SJCRH30 (cell line): ENCODE measurements around the gene FUS. TPM values are rescaled to one million over a fixed set of nuclear protein-coding genes. Genes with fewer than 3 reads are reported as not detected.
"Not testable (repeated sequence)": the region's sequence is repeated elsewhere in the genome, so short reads cannot be mapped to it uniquely, and the experiment has no call there.

Source experiments
- DNase-seq, 2 experiments: peaks; one replicate each; pipeline ENCODE4 v3.0.0-alpha.2; 2015 to 2020
- H3K27ac ChIP-seq: fragments of 250-450 bp; sonication (Bioruptor Pico); 2 replicates; pipeline ENCODE4 v1.5.1; 2020; ENCODE audit warnings: mild to moderate bottlenecking, moderate library complexity
- H3K27me3 ChIP-seq: fragments of 250-450 bp; sonication (Bioruptor Pico); 2 replicates; pipeline ENCODE4 v1.5.1; 2020; ENCODE audit warnings: mild to moderate bottlenecking, moderate library complexity
- H3K36me3 ChIP-seq: fragments of 250-450 bp; sonication (Bioruptor Pico); 2 replicates; pipeline ENCODE4 v1.5.1; 2020; ENCODE audit warnings: mild to moderate bottlenecking, moderate library complexity
- H3K4me1 ChIP-seq: fragments of 250-450 bp; sonication (Bioruptor Pico); 2 replicates; pipeline ENCODE4 v1.5.1; 2020; ENCODE audit warnings: mild to moderate bottlenecking, moderate library complexity
- H3K4me3 ChIP-seq: fragments of 250-450 bp; sonication (Bioruptor Pico); 2 replicates; pipeline ENCODE4 v1.5.1; 2020; ENCODE audit warnings: mild to moderate bottlenecking, moderate library complexity
- H3K9me3 ChIP-seq: fragments of 250-450 bp; sonication (Bioruptor Pico); replicated peaks from 2 replicates; pipeline ENCODE4 v1.5.1; 2020; ENCODE audit warnings: mild to moderate bottlenecking, moderate library complexity
- total RNA-seq: library from RNA; depleted of rRNA; stranded (reverse); fragments of >200 nt; shearing (Covaris generic); gene quantifications from 2 replicates; pipeline ENCODE4 v1.2.3, GENCODE V29; 2014

FUS gene
- total RNA-seq, 1 experiment from 2014 or later = 111 TPM

DNA sequence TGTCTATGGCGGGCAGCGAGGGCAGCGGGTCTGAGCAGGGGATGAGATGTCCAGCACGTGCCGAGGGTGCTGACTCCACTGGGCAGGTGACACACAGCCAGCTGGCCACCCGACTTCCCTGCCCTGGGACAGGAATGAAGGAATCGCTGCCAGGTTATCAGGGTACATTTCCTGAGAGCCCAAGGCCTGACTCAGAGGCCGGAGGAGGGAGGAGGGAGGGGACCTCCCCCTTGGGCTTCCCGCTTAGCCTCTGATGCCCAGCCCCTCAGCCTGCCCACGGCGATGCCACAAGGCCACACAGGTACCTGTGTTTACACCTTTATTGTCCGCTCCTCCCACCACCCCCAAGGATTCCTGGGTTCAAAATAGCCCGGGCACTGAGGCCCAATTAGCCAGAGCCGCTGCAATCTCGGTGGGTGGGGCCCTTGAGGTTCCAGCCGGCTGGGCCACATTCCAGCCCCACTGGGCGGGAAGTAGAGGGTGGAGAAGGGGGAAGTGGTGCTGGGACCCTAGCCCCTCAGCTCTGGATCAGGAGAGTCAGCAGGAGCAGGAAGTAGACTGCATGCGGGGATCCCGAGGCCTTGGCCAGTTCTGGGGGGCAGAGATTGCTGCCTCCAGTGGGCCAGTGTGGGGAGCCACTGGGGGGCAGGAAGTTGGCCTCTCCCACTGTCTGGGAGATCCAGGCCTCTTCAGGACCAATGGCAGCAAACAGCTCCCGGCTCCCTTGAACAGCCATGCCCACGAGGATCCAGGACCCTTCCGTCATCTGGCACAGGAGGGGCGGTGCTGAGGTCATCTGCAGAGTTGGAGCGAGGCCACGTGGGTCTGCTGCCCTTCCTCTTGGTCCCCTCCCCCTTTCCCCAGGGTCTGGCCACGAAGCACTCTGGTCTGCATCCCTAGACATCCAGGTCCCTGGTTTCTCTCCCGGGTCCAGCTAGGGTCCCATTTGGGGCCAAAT is 41.0 kb upstream of the FUS start:
- no peak overlapping the region for H3K27ac ChIP-seq
- no peaks in the 10 kb centered on the region for H3K27me3 ChIP-seq
- H3K4me1 ChIP-seq = peaks cover 4% of the 10 kb centered on the region
- H3K9me3 ChIP-seq = no peaks in the 10 kb centered on the region
- DNase-seq = peak in 1 of 2 experiments; percentile 28
- no peaks in the 10 kb centered on the region for H3K36me3 ChIP-seq
- peak overlapping the region; percentile 8; the same call in 1 of the 2 replicates for H3K4me3 ChIP-seq

DNA sequence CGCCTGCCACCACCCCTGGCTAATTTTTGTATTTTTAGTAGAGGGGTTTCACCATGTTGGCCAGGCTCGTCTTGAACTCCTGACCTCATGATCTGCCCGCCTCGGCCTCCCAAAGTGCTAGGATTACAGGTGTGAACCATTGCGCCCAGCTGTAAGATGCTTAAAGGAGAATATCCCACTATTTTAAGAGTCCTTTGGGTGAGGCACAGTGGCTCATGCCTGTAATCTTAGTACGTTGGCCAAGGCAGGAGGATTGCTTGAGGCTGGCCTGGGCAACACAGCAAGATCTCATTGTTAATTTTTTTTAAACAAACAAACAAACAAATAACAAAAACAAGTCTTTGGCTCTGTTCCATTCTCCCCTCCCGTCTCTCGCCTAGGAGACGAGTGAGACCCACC is 38.9 kb upstream of the FUS start:
- not testable (repeated sequence) for H3K36me3 ChIP-seq, H3K4me1 ChIP-seq, DNase-seq, H3K27ac ChIP-seq, H3K9me3 ChIP-seq, H3K4me3 ChIP-seq, H3K27me3 ChIP-seq

DNA sequence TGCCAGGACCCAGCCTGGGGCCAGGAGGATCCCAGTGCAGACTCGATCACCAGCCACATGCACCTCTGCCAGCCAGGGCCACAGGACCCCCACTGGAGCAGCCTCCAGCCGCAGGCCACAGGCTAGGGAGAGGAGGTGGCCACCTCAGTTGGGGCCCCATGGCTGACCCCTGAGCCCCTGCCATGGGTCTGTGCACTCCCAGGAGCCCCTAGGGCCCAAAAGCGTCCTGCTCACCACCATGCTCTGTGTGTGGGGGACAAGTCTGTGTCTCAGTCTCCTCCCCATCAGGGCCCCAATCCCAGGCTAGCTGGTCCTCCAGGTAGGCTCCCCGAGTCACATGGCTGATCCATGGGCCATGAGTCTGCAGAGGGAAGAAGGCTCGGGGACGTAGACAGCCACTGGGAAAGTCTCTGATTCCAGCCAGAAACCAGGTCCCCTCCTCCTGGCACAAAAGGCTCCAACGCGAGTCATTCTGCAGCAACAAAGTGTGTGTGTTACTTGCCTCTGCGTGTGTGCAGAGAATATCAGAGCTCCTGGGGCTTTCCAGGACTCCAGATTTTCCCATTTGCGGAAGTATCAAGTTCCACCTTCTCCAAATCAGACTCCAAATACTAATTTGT is 38.3 kb upstream of the FUS start:
- DNase-seq = no peak
- Histone ChIP-seq H3K27me3 (no peaks in the 10 kb centered on the region), H3K27ac (no peak overlapping the region), H3K36me3 (no peaks in the 10 kb centered on the region), H3K9me3 (no peaks in the 10 kb centered on the region), H3K4me1 (peaks cover 4% of the 10 kb centered on the region), H3K4me3 (peak overlapping the region; percentile 49)

DNA sequence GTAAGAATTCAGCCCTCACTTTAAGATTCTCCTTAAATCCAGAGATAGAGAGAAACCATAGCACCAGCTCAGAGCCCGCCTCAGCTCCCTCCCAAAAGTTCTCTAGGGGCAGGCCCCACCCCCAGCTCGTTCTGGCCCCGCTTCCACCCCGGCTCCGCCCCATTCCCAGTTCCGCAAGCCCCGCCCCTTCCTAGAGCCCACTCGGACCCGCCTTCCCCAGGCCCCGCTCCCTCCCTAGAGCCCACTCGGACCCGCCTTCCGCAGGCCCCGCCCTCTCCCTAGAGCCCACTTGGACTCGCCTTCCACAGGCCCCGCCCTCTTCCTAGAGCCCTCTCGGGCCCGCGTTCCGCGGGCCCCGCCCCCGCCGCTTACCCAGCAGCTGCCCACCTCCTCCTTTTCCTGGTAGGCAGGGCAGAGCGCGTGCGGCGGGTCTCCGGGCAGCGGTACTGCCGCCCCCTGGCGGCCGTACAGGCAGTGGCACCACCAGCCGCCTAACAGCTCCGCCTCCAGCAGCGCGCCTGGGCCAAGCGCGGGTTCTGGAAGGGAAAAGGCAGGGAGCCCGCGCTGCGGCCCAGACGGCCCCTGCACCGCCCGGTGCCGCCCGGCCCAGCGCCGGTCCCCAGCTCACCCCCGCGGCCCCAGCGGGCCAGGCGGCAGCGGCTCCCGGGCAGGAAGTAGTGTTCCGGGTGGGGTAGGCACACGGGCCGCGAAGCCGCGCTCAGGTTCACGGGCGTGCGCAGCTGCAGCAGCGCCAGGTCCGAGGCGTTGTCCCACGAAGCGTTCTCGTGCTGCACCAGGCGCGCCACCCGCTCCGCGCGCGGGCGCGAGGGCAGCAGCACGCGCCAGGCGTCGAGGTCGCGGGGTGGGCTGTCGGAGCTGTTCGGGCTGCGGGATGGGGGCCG is 37.6 kb upstream of the FUS start:
- no peaks in the 10 kb centered on the region for H3K27me3 ChIP-seq
- no peaks in the 10 kb centered on the region for H3K9me3 ChIP-seq
- peak; percentile 99 for DNase-seq
- peak overlapping the region; percentile 57 for H3K4me3 ChIP-seq
- no peaks in the 10 kb centered on the region for H3K36me3 ChIP-seq
- H3K27ac ChIP-seq = no peak overlapping the region
- H3K4me1 ChIP-seq = peaks cover 4% of the 10 kb centered on the region

DNA sequence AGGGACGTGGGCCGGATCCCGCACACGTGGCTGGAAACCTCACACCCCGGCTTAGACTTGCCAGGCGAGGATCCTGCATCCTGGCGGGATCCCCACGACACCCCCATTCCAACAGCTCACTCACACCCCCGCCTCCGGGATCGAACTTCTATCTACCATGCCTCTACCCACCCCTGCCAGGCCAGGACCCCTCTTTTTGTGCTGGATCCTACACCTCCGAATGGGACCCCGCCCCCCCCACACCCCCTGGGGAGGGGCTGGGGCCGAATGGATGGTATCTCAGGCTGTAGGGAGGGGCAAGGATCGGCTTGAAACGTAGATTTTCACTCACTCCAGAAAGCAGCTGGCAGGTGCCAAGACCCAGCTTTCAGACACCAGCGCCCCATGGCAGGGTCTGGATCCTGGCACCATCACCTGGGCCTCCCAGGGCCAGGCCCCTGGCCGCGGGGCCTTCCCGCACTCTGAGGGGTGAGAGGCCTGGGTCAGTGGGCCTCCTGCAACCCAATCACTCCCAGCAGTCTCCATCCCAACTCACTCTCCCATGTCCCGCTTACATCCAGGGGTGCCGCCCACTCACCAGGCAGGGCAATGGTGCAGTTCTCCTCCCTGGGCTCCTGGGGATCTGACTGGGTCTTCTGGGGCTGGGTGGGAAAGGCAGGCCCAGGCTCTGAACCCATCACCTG is 36.8 kb upstream of the FUS start:
- H3K36me3 ChIP-seq = no peaks in the 10 kb centered on the region
- H3K27me3 ChIP-seq = no peaks in the 10 kb centered on the region
- peak overlapping the region; percentile 57; the same call in 1 of the 2 replicates for H3K4me3 ChIP-seq
- H3K4me1 ChIP-seq = peaks cover 4% of the 10 kb centered on the region
- H3K9me3 ChIP-seq = no peaks in the 10 kb centered on the region
- no peak for DNase-seq
- H3K27ac ChIP-seq = no peak overlapping the region

DNA sequence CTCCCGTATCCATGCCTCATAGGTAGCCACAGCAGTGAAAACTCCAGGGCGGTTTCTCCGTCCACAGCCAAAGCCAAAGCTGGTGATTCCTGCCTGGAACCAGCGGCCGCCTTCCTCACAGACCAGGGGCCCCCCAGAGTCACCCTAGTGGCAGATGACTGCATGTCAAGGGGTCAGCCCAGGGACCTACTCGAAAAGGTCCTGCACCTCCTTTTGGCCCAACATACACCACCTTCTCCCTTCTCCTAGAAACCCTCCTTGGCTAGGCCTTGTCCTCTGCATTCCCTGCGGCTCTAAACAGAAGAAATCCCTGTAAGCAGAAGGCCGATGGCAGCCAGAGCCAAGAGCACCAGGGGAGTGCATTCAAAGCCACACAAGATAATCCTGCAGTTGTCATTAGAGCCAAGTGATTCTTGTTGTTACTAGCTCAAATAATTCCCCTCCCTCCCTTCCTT is 36.2 kb upstream of the FUS start:
- Histone ChIP-seq H3K9me3 (no peaks in the 10 kb centered on the region), H3K4me3 (no peak overlapping the region), H3K27ac (no peak overlapping the region), H3K36me3 (no peaks in the 10 kb centered on the region), H3K4me1 (peaks cover 4% of the 10 kb centered on the region), H3K27me3 (no peaks in the 10 kb centered on the region)
- no peak for DNase-seq

DNA sequence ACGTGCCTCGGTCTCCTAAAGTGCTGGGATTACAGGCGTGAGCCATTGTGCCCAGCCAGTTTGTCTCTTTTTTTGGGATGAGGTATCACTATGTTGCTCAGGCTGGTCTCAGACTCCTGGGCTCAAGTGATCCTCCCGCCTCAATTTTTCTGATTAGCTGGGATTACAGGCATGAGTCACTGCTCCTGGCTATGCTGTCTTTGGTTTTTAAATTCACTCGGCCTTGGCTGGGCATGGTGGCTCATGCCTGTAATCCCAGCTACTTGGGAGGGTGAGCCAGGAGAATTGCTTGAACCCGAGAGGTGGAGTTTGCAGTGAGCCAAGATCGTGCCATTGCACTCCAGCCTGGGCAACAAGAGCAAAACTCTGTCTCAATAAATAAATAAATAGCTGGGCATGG is 35.5 kb upstream of the FUS start:
- not testable (repeated sequence) for H3K4me1 ChIP-seq, H3K4me3 ChIP-seq, H3K36me3 ChIP-seq, H3K9me3 ChIP-seq, DNase-seq, H3K27ac ChIP-seq, H3K27me3 ChIP-seq

DNA sequence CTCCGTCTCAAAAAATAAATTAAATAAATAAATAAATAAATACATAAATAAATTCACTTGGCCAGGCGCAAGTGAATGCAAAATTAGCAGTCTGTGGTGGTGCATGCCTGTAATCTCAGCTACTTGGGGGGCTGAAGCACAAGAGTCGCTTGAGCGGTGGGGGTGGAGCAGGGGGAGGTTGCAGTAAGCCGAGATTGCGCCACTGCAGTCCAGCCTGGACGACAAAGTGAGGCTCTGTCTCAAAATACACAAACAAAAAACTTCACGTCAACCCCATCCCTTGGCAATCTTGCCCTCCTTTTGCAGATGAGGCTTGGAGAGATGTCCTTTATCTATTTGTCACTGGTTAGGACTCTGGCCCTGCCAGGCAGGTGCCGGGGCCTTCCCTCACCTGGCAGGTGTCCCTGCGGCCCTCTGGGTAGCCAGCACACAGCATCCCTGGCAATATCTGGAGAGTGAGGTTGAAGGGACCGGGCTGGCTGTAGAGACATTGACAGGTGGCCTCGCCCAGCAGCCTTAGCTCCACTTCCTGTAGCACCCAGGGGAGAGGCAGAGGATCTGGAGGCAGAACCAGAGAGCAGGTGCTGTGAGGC is 34.4 kb upstream of the FUS start:
- Histone ChIP-seq H3K36me3 (no peaks in the 10 kb centered on the region), H3K9me3 (no peaks in the 10 kb centered on the region), H3K4me3 (no peak overlapping the region), H3K27ac (no peak overlapping the region), H3K27me3 (no peaks in the 10 kb centered on the region), H3K4me1 (peaks cover 4% of the 10 kb centered on the region)
- DNase-seq = no peak

DNA sequence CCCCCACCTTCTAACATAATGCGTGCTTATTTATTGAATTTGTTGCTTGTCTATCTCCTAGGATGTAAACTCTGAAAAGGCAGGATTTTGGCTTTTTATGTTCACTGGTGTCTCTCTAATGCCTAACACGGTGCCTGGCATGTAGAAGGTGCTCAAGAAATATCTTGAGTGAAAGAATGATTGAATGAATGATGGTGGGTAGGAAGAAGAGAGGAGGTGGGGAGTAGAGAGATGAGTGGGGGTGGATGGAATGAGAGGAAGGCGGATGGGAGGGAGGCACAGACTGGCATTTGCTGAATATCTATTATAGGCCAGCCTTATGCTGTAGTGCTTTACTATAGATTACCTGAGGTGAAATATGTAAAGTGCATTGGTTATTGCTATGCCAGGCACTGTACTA is 32.4 kb upstream of the FUS start:
- Histone ChIP-seq H3K36me3 (no peaks in the 10 kb centered on the region), H3K27me3 (no peaks in the 10 kb centered on the region; the same call in 1 of the 2 replicates), H3K4me3 (no peak overlapping the region), H3K4me1 (no peaks in the 10 kb centered on the region), H3K27ac (no peak overlapping the region), H3K9me3 (no peaks in the 10 kb centered on the region)
- DNase-seq = no peak

DNA sequence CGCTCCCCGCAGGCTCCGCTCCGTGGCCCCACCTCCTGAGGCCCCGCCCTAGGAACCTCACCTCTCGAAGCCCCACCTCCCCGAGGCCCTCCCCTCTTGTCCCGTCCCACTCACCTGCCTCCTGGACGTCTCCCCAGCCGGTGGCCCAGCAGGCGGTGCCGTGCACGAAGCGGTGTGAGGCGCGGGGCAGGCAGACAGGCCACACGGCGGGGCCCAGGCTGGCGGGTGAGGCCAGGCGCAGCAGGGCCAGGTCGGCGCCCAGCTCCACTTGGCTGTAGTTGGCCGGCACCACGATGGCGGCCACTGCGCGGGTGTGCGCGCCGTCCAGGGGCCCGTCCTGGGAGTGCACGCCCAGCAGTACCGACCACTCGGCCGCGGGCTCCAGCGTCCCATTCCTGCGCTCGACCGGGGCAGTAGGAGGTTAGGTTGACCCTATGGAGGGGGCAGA is 31.6 kb upstream of the FUS start:
- H3K27ac ChIP-seq = no peak overlapping the region
- no peak overlapping the region for H3K4me3 ChIP-seq
- no peaks in the 10 kb centered on the region for H3K4me1 ChIP-seq
- no peaks in the 10 kb centered on the region for H3K36me3 ChIP-seq
- no peaks in the 10 kb centered on the region for H3K9me3 ChIP-seq
- H3K27me3 ChIP-seq = no peaks in the 10 kb centered on the region; the same call in 1 of the 2 replicates
- DNase-seq = no peak

DNA sequence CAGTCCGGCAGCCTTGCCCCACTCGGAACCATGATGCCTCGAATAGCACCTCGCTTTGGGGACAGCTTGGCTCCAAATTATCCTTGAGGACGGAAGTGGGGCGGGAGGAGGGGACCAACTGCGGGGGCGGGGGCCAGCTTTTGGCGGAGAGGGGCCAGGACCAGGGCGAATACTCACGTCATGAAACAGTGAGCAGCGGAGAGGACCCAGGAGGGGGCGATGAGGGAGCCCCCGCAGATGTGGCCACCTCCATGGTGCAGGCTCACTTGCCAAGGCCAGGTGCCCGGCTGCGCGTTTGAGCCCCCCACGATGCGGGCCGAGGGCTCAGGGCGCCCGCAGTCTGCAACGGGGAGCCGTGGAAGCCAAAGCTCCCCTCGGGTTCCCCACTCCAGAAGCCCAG is 31.0 kb upstream of the FUS start:
- no peaks in the 10 kb centered on the region for H3K9me3 ChIP-seq
- DNase-seq = no peak
- H3K4me3 ChIP-seq = no peak overlapping the region
- no peaks in the 10 kb centered on the region for H3K36me3 ChIP-seq
- H3K4me1 ChIP-seq = no peaks in the 10 kb centered on the region
- no peak overlapping the region for H3K27ac ChIP-seq
- no peaks in the 10 kb centered on the region; the same call in 1 of the 2 replicates for H3K27me3 ChIP-seq

DNA sequence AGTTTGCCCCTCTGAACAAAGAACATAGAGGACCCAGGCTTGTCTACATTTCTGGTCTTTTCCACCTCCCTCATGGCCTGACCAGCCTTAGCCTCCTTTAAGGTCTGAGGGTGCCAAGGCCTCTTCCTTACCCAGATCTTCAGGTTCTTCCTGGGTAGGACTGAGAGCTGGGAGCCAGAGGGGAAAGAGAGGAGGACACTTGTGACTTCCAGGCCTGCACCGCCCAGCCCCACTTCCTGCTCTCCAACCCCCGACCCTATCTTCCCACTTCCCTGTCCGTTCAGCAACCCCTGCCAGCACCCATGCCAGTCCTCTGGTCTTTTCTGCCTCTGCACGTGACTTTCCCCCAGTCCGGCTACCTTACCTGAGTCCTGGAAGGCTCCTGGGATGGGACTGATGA is 30.6 kb upstream of the FUS start:
- no peaks in the 10 kb centered on the region for H3K9me3 ChIP-seq
- H3K27ac ChIP-seq = no peak overlapping the region
- no peaks in the 10 kb centered on the region for H3K36me3 ChIP-seq
- H3K27me3 ChIP-seq = no peaks in the 10 kb centered on the region; the same call in 1 of the 2 replicates
- no peak overlapping the region for H3K4me3 ChIP-seq
- H3K4me1 ChIP-seq = no peaks in the 10 kb centered on the region
- no peak for DNase-seq

DNA sequence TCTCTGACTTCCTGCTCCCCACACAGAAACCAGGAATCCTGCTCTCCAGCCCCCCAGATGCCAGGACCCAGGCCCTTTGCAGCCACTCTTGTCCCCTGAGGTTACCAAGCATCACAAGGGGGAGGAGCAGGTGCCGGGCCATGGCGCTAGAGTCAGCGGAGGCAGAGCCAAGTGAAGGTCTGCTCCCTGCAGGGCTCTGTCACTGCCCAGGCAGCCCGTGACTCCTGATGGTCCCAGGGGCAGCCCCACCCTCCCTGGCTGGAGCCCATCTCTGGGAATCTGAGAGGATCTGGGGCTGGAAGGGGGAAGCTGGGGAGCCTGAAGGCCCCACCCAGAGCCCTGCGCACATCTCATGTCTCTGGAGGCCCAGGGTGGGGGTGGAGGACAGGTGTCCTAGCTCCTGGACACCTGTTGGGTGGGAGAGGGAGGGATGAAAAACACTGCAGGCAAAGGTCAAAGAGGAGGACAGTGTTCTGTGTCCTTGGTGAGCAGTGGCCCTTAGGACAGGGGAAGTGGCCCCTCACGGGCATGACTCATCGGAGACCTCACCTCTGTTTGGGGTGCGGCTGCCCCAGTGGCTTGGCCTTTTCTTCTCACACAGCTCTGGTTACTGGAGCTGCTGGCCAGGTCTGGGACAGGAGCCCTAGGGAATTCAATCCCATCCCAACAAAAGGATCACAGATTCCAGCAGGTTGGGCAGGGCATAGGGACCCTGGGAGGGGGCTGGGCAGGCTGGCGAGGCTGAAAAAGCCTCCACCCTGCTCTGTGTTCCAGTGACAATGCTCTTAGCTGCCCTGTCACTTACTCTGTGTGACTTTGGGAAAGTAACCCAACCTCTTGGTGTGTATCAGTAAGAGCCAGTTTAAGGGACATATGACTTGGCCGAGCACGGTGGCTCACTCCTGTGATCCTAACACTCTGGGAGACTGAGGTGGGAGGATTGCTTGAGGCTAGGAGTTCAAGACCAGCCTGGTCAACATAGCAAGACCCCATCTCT is 29.7 kb upstream of the FUS start, which contains the start of gene PRSS36:
TSS of gene PRSS36 (minus strand) at position 173 of the 997 bp plus-strand sequence. CDS start at position 142, 31 bp downstream.
- no peaks in the 10 kb centered on the region for H3K9me3 ChIP-seq
- no peaks in the 10 kb centered on the region; the same call in 1 of the 2 replicates for H3K27me3 ChIP-seq
- no peaks in the 10 kb centered on the region for H3K36me3 ChIP-seq
- DNase-seq = no peak
- H3K4me3 ChIP-seq = no peak within 1 kb of the TSS
- H3K4me1 ChIP-seq = no peaks in the 10 kb centered on the region
- H3K27ac ChIP-seq = no peak within 1 kb of the TSS
